ENCODE data around the gene CXCL16.

The CXCL16 gene

DNA sequence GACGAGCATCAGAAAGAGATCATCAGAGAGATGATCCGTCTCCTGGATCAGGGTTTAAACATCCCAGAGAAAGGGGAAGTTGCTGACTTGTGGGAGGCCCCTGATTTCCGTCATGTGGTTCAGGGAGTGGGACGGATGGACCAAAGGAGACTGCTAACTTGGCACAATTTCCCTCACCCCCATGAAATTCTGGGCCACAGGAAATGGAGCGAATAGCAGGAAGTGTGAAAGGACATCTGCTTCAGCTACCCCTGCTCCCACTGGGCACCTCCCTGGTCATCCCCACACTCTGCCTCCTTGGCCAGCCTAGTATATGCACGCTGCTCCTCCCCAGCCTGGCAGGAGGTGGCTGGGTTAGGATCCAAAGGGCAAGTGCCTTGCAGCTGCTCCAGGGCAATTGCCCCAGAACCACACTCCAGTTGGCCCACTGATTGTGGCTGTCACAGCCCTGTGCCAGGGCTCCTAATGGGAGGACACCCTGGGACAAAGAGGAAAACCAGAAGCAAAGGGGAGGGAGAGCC, 28.0 kb downstream of the CXCL16 start:
- ChIA-PET POLR2A (interaction anchor here (0.7 kb wide), 1 partner anchor 442 kb away, joined by 3 read pairs; no protein-coding TSS in a partner anchor), CTCF (interaction anchor here (1.3 to 1.6 kb wide), 3 partner anchors 11 to 169 kb away, joined by 3 to 6 read pairs (median 4); no protein-coding TSS in a partner anchor)
- TF ChIP-seq, protein P1, sequence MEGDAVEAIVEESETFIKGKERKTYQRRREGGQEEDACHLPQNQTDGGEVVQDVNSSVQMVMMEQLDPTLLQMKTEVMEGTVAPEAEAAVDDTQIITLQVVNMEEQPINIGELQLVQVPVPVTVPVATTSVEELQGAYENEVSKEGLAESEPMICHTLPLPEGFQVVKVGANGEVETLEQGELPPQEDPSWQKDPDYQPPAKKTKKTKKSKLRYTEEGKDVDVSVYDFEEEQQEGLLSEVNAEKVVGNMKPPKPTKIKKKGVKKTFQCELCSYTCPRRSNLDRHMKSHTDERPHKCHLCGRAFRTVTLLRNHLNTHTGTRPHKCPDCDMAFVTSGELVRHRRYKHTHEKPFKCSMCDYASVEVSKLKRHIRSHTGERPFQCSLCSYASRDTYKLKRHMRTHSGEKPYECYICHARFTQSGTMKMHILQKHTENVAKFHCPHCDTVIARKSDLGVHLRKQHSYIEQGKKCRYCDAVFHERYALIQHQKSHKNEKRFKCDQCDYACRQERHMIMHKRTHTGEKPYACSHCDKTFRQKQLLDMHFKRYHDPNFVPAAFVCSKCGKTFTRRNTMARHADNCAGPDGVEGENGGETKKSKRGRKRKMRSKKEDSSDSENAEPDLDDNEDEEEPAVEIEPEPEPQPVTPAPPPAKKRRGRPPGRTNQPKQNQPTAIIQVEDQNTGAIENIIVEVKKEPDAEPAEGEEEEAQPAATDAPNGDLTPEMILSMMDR (IDR thresholded peaks at IDR 0.05; ENCODE audit: control extremely low read depth, extremely low read depth, low read depth, missing control alignments) = no peak
- no peak for DNase-seq (ENCODE audit: extremely low spot score)

DNA sequence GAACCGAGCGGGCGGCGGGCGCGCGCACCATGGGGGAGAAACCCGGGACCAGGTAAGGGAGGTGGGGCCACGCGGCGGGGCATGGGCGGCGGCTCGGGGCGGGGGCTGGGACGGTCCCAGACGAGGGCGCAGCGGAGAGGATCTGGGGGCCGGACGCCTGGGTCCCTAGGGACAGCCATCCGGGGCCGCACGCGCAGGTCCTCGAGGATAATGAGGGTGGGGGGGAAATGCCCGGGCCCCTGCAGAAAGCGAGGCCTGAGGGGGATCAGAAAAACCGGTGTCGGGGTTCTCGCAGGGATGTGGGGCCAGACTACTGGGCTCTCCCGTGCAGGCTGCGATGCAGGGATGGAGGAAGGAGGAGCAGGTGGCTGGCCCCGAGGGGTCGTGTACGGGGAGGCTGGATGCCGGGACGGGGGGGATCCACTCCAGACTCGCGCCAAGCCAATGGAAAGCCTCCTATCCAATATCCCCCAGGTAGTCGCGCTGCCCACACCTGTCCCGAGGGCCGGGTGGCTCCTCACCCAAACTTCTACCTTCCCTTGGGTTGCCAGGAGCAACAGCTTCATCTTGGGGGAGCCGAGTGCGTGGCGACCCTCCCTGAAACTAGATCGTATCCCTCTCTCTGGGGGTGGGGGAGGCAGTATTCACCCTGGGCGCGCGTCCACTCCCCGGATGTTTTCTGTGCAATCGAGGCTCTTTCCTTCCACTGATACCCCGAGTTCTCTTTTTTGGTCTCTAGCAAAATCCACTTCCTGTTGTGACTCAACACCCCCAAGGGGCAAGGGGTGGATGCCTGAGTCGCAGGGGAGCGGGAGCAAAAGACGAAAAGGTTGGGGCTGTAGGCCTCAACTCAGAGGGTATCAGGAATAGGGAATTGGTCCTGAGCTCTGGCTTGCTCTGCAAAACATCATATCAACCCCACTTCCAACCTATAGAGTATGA, 28.8 kb downstream of the CXCL16 start:
- POLR2A ChIA-PET = interaction anchor here (0.7 kb wide), 1 partner anchor 441 kb away, joined by 3 read pairs; no protein-coding TSS in a partner anchor
- CTCF ChIA-PET = interaction anchor here (0.8 to 2.0 kb wide), 19 partner anchors 10 to 257 kb away, joined by 3 to 9 read pairs (median 4); partner anchors contain the start of genes GLTPD2 and SPAG7
- TF ChIP-seq, protein P1 (IDR thresholded peaks at IDR 0.05; ENCODE audit: control extremely low read depth, extremely low read depth, low read depth, missing control alignments) = no peak
- no peak for DNase-seq (ENCODE audit: extremely low spot score)

DNA sequence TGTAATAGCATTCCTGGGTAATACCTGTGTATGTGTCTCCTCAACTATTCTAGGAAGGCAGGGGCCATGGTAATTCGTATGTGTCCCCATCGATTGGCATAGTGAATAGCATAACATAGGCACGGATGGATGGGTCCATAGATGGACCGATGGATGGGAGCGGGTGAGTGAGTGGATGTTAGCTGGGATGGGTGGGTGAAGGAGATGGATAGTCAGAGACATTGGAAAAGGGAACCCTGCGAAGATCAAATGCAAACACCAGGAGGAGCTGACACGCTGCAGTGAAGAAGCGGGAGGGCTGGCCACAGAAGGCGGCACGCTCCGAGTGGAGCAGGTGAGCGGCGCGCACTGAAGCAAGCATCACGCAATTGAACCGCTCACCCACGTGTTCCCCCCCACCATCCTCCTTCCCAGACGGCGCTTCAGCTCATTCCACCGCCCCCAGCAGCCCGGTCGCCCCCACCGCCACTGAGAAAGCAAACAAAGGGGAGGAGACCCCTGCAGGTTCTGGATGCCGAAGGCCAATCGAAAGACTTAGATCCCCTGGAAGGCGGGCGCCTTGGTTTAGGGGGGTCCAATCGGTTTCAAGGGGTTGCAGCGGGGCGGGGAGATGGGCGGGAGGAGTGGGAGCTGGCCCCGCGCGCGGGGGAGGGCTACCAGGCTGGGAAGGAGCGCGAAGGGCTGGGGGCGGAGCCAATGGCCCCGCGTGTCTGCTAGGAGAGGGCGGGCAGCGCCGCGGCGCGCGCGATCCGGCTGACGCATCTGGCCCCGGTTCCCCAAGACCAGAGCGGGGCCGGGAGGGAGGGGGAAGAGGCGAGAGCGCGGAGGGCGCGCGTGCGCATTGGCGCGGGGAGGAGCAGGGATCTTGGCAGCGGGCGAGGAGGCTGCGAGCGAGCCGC, 29.7 kb downstream of the CXCL16 start, which contains the start of gene ARRB2:
Gene ARRB2, plus strand, starts transcription at position 839 of the 899 bp plus-strand sequence. CDS start 90 bp downstream, outside the sequence.
- POLR2A ChIA-PET = no interaction called here
- TF ChIP-seq, protein P1 (IDR thresholded peaks at IDR 0.05; ENCODE audit: control extremely low read depth, extremely low read depth, low read depth, missing control alignments) = peak; percentile 53
- CTCF ChIA-PET = interaction anchor here (0.8 to 2.0 kb wide), 21 partner anchors 9 to 270 kb away, joined by 3 to 9 read pairs (median 4); partner anchors contain the start of genes GLTPD2 and SPAG7

DNA sequence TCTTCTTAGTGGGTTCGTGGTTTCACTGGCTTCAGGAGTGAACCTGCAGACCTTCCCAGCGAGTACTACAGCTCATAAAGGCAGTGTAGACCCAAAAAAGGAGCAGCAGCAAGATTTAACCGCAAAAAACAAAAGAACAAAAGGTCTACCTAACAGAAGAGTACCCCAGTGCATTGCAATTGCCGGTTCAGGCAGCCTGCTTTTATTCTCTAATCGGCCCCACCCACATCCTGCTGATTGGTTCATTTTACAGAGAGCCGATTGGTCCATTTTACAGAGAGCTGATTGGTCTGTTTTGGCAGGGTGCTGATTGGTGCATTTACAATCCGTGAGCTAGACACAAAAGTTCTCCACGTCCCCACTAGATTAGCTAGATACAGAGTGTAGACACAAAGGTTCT, 31.3 kb downstream of the CXCL16 start:
- ChIA-PET POLR2A (no interaction called here), CTCF (interaction anchor here (1.3 to 1.6 kb wide), 3 partner anchors 10 to 193 kb away, joined by 3 to 5 read pairs (median 4); no protein-coding TSS in a partner anchor)
- DNase-seq (ENCODE audit: extremely low spot score) = no peak
- TF ChIP-seq, protein P1 (IDR thresholded peaks at IDR 0.05; ENCODE audit: control extremely low read depth, extremely low read depth, low read depth, missing control alignments) = no peak

More for the DNA sequence above, 29.7 kb downstream of the CXCL16 start, which contains the start of gene ARRB2:
- DNase-seq (ENCODE audit: extremely low spot score) = peak; percentile 98

DNA sequence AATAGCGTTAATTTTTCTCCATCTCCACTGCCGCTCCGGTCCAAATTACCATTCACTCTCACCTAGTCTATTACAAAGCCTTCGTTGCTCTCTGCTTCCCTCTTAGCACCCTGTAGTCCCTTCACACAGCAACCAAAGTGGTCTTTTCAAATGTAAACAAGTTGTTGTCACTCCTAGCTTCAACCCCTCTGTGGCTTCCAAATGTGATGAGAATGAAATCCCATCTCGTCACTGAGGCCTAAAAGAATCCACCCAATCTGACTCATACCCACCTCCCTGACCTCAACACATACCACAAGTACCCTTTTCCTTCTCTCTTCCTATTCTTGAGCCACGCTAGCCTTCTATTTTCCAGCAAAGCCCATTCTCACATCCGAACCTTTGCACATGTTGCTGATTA, 33.6 kb downstream of the CXCL16 start:
- DNase-seq (ENCODE audit: extremely low spot score) = no peak
- ChIA-PET POLR2A (interaction anchor here (0.5 kb wide), 1 partner anchor 279 kb away, joined by 4 read pairs; no protein-coding TSS in a partner anchor), CTCF (interaction anchor here (1.5 kb wide), 1 partner anchor 183 kb away, joined by 3 read pairs; no protein-coding TSS in a partner anchor)
- TF ChIP-seq, protein P1 (IDR thresholded peaks at IDR 0.05; ENCODE audit: control extremely low read depth, extremely low read depth, low read depth, missing control alignments) = no peak
